ENCODE data around the gene GABRB1.

- TF ChIP-seq, protein P1, sequence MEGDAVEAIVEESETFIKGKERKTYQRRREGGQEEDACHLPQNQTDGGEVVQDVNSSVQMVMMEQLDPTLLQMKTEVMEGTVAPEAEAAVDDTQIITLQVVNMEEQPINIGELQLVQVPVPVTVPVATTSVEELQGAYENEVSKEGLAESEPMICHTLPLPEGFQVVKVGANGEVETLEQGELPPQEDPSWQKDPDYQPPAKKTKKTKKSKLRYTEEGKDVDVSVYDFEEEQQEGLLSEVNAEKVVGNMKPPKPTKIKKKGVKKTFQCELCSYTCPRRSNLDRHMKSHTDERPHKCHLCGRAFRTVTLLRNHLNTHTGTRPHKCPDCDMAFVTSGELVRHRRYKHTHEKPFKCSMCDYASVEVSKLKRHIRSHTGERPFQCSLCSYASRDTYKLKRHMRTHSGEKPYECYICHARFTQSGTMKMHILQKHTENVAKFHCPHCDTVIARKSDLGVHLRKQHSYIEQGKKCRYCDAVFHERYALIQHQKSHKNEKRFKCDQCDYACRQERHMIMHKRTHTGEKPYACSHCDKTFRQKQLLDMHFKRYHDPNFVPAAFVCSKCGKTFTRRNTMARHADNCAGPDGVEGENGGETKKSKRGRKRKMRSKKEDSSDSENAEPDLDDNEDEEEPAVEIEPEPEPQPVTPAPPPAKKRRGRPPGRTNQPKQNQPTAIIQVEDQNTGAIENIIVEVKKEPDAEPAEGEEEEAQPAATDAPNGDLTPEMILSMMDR (conservative IDR thresholded peaks at IDR 0.05; ENCODE audit: low read length), result no peak
- TF ChIP-seq EZH2phosphoT487 (IDR thresholded peaks at IDR 0.05; ENCODE audit: borderline replicate concordance), result no peak
Observed at GRCh38 chr4:47287735-47288134, 256.4 kb downstream of the GABRB1 start.

Measured in Loucy (cell line).